T-cell (primary cell): ENCODE measurements around the gene KTI12. TPM values are rescaled to one million over a fixed set of nuclear protein-coding genes. Genes with fewer than 3 reads are reported as not detected.
"Not testable (repeated sequence)": the region's sequence is repeated elsewhere in the genome, so short reads cannot be mapped to it uniquely, and the experiment has no call there.

Source experiments
- ATAC-seq, 4 experiments: fragments of 200-7000 bp in 3 of 4; fragments of 150-1000 bp in 1 of 4; cut with Tn5 transposase; replicated peaks in 1 of 4; 1 replicate in 3 of 4; 2 replicates in 1 of 4; pipeline ENCODE4 v1.10.0; 2021; ENCODE audit warnings: moderate library complexity in 3 of 4, mild to moderate bottlenecking in 2 of 4, moderate number of reproducible peaks in 1 of 4
- CTCF ChIA-PET, 2 donors: fragments of 300-600 bp; sonication (Branson Sonifier 250); formaldehyde crosslinking; loops; one replicate each; lab custom pipeline; 2022; ENCODE audit warnings: antibody characterized with exemption in 2 of 2; lab: Charles Lee
- POLR2A ChIA-PET, 2 donors: fragments of 300-600 bp; sonication (Branson Sonifier 250); formaldehyde crosslinking; loops; one replicate each; lab custom pipeline; 2022; ENCODE audit warnings: antibody characterized with exemption in 2 of 2; lab: Charles Lee
- DNase-seq, 35 experiments: peaks; one replicate each; pipeline versions ENCODE4 v3.0.0 to v3.0.0-alpha.2; 2013 to 2023
- H3K27ac ChIP-seq: one replicate; pipeline ENCODE4 v1.5.1; 2013; ENCODE audit warnings: low read length
- H3K27me3 ChIP-seq, 2 experiments: replicated peaks in 1 of 2; 1 replicate in 1 of 2; 2 replicates in 1 of 2; pipeline versions ENCODE4 v1.6.1 to v1.7.0; 2013; ENCODE audit warnings: low read length in 1 of 2, mixed read lengths in 1 of 2; ENCODE audit not compliant: control insufficient read depth in 2 of 2, insufficient read depth in 2 of 2; ENCODE audit errors: extremely low read depth in 1 of 2
- H3K36me3 ChIP-seq, 2 donors: 1 replicate in 1 of 2; 2 replicates in 1 of 2; pipeline versions ENCODE4 v1.6.1 to v1.7.0; 2013; ENCODE audit warnings: low read length in 1 of 2; ENCODE audit not compliant: control insufficient read depth in 2 of 2, insufficient read depth in 1 of 2; ENCODE audit errors: extremely low read depth in 1 of 2
- H3K4me1 ChIP-seq, 2 experiments: 1 replicate in 1 of 2; 2 replicates in 1 of 2; pipeline versions ENCODE4 v1.6.1 to v1.7.0; 2013; ENCODE audit warnings: low read length in 2 of 2, mixed read lengths in 1 of 2; ENCODE audit not compliant: insufficient read depth in 2 of 2, control insufficient read depth in 1 of 2; ENCODE audit errors: extremely low read depth in 1 of 2
- H3K4me3 ChIP-seq, 2 donors: 1 replicate in 1 of 2; 2 replicates in 1 of 2; pipeline versions ENCODE4 v1.5.1 to v1.7.0; 2013; ENCODE audit warnings: mild to moderate bottlenecking in 2 of 2, low read length in 1 of 2, moderate library complexity in 1 of 2; ENCODE audit not compliant: control insufficient read depth in 1 of 2; ENCODE audit errors: extremely low read depth in 1 of 2
- H3K9me3 ChIP-seq: 2 replicates; pipeline ENCODE4 v1.7.0; 2013
- H3K27ac Mint-ChIP-seq, 2 donors: one replicate each; pipeline ENCODE4 v1.8.0; 2020 to 2021; ENCODE audit warnings: mild to moderate bottlenecking in 2 of 2, mixed read lengths in 2 of 2
- H3K27me3 Mint-ChIP-seq, 2 donors: one replicate each; pipeline ENCODE4 v1.8.0; 2021 to 2022; ENCODE audit warnings: mixed read lengths in 2 of 2
- H3K36me3 Mint-ChIP-seq: one replicate; pipeline ENCODE4 v1.8.0; 2021; ENCODE audit warnings: mixed read lengths
- H3K4me1 Mint-ChIP-seq, 3 donors: one replicate each; pipeline ENCODE4 v1.8.0; 2020 to 2022; ENCODE audit warnings: mixed read lengths in 3 of 3, mild to moderate bottlenecking in 1 of 3
- H3K4me3 Mint-ChIP-seq, 3 donors: one replicate each; pipeline ENCODE4 v1.8.0; 2020 to 2022; ENCODE audit warnings: mild to moderate bottlenecking in 3 of 3, mixed read lengths in 3 of 3, moderate library complexity in 3 of 3
- H3K9me3 Mint-ChIP-seq, 3 donors: one replicate each; pipeline ENCODE4 v1.8.0; 2020 to 2022; ENCODE audit warnings: mixed read lengths in 3 of 3
- WGBS: methylation state at CpG from one replicate; pipeline ENCODE4 v1.1.5; 2013; ENCODE audit warnings: missing lambda C conversion rate; ENCODE audit not compliant: insufficient coverage; 5-methylcytosine and 5-hydroxymethylcytosine counted together
- total RNA-seq, 35 experiments: library from RNA in 6 of 35; stranded (reverse) in 6 of 35; fragments of 120-200 nt in 1 of 35; gene quantifications; one replicate each; pipeline versions ENCODE4 v1.2.1 to v1.2.4 and lab custom pipeline; 2013 to 2026

The KTI12 gene
- total RNA-seq, 5 donors from 2014 or later (not counting 1 experiment from before 2014, with no cell fraction given): 15.3 to 25.4 (median 18.1) TPM

- H3K27ac ChIP-seq, H3K27ac Mint-ChIP-seq, H3K4me3 Mint-ChIP-seq, CTCF ChIA-PET, H3K9me3 Mint-ChIP-seq, H3K4me1 ChIP-seq, DNase-seq, H3K27me3 ChIP-seq, ATAC-seq, H3K4me3 ChIP-seq, H3K27me3 Mint-ChIP-seq, H3K36me3 ChIP-seq, H3K9me3 ChIP-seq: not testable (repeated sequence)
- H3K4me1 Mint-ChIP-seq: peaks cover 45 to 51% (median 50%) of the 10 kb centered on the region in 3 donors
- 100% methylated on average over 1 of the region's 4 CpGs for WGBS
- POLR2A ChIA-PET: interaction anchor here (0.5 to 0.7 kb wide), 3 partner anchors 10 to 35 kb away, joined by 3 to 5 read pairs (median 3); no protein-coding TSS in a partner anchor
- peaks cover 32% of the 10 kb centered on the region for H3K36me3 Mint-ChIP-seq
Observed at GRCh38 chr1:52049337-52049736, 15.7 kb upstream of the KTI12 start.

DNA sequence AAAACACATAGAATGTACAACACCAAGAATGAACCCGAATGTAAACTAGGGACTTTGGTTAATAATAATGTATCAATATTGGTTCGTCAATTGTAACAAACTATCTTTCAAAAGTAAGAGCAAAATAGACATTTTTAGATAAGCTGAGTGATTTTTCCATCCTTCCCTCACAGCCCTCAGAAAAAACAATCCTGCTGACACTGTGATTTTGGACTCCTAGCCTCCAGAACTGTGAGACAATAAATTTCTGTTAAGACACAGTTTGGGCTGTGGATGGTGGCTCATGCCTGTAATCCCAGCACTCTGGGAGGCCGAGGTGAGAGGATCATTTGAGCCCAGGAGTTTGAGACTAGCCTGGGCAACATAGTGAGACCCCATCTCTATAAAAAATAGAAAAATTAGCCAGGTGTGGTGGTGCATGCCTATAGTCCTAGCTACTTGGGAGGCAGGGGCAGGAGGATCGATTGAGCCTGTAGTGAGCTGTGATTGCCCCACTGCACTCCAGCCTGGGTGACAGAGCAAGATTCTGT lies 12.1 kb upstream of the KTI12 start:
- not testable (repeated sequence) for ATAC-seq
- WGBS: no CpG with 5 or more reads among the region's 4 CpGs
- POLR2A ChIA-PET: interaction anchor here in 1 of 2 donors (0.6 kb wide), 1 partner anchor 25 kb away, joined by 5 read pairs; no protein-coding TSS in a partner anchor

GRCh38 chr1:52045236-52045635 lies 11.6 kb upstream of the KTI12 start:
- WGBS: no CpG with 5 or more reads among the region's 2 CpGs
- ChIA-PET CTCF (no interaction called here), POLR2A (interaction anchor here in 1 of 2 donors (0.6 kb wide), 1 partner anchor 25 kb away, joined by 5 read pairs; no protein-coding TSS in a partner anchor)
- Histone ChIP-seq H3K36me3 (peaks cover 2 to 14% of the 10 kb centered on the region in 2 donors), H3K9me3 (no peaks in the 10 kb centered on the region), H3K4me1 (no peaks in the 10 kb centered on the region), H3K27me3 (no peaks in the 10 kb centered on the region), H3K4me3 (no peak overlapping the region), H3K27ac (no peak overlapping the region)
- Mint-ChIP-seq H3K4me1 (peaks cover 22 to 36% (median 29%) of the 10 kb centered on the region in 3 donors), H3K4me3 (no peak overlapping the region), H3K36me3 (peaks cover 33% of the 10 kb centered on the region), H3K27me3 (no peaks in the 10 kb centered on the region), H3K27ac (no peak overlapping the region), H3K9me3 (no peaks in the 10 kb centered on the region)
- DNase-seq: no peak
- ATAC-seq: no peak

More for the DNA sequence above, 12.1 kb upstream of the KTI12 start:
- H3K9me3 Mint-ChIP-seq, H3K9me3 ChIP-seq, H3K4me3 ChIP-seq, H3K27me3 ChIP-seq, DNase-seq, H3K36me3 ChIP-seq, H3K27ac Mint-ChIP-seq, H3K27ac ChIP-seq, H3K4me1 ChIP-seq, H3K27me3 Mint-ChIP-seq, H3K4me3 Mint-ChIP-seq: not testable (repeated sequence)
- CTCF ChIA-PET: interaction anchor here in 1 of 2 donors (0.7 kb wide), 1 partner anchor 584 kb away, joined by 3 read pairs; no protein-coding TSS in a partner anchor
- peaks cover 33% of the 10 kb centered on the region for H3K36me3 Mint-ChIP-seq
- peaks cover 26 to 39% (median 34%) of the 10 kb centered on the region in 3 donors for H3K4me1 Mint-ChIP-seq

- peaks cover 36% of the 10 kb centered on the region for H3K36me3 Mint-ChIP-seq
- H3K27me3 ChIP-seq: no peaks in the 10 kb centered on the region
- peaks cover 0 to 32% of the 10 kb centered on the region in 2 donors for H3K36me3 ChIP-seq
- H3K9me3 Mint-ChIP-seq: no peaks in the 10 kb centered on the region
- H3K9me3 ChIP-seq: no peaks in the 10 kb centered on the region
- no CpG with 5 or more reads among the region's 4 CpGs for WGBS
- CTCF ChIA-PET: interaction anchor here in 1 of 2 donors (0.6 kb wide), 2 partner anchors 28 to 1918 kb away, joined by 3 to 4 read pairs; no protein-coding TSS in a partner anchor
- H3K27ac Mint-ChIP-seq: no peak overlapping the region
- DNase-seq (no peak), ATAC-seq (no peak)
- no peak overlapping the region for H3K27ac ChIP-seq
- no peaks in the 10 kb centered on the region for H3K4me1 ChIP-seq
- no peak overlapping the region for H3K4me3 ChIP-seq
- H3K4me3 Mint-ChIP-seq: no peak overlapping the region
- POLR2A ChIA-PET: interaction anchor here in 1 of 2 donors (0.6 kb wide), 1 partner anchor 1795 kb away, joined by 3 read pairs; no protein-coding TSS in a partner anchor
- peaks cover 14 to 26% (median 20%) of the 10 kb centered on the region in 3 donors for H3K4me1 Mint-ChIP-seq
- no peaks in the 10 kb centered on the region for H3K27me3 Mint-ChIP-seq
Observed at GRCh38 chr1:52041551-52042185, 8.1 kb upstream of the KTI12 start.

DNA sequence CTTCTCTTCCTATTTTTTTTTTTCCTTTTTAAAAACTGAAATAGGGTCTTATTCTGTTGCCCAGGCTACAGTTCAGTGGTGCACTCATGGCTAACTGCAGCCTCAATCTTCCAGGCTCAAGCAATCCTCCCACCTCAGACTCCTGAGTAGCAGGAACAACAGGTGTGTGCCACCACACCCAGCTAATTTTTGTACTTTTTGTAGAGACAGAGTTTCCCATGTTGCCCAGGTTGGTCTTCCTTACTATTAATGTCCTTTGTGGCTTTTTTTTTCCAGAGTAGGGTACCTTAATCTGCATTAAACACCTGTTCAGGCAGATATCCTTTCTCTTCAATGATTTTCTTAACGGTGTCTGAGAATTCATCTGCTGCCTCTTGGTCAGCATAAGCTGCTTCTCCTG lies 4.3 kb upstream of the KTI12 start:
- peaks cover 0 to 32% of the 10 kb centered on the region in 2 donors for H3K36me3 ChIP-seq
- no CpG with 5 or more reads among the region's 1 CpG for whole genome bisulfite sequencing
- no peaks in the 10 kb centered on the region for H3K27me3 Mint-ChIP-seq
- H3K9me3 Mint-ChIP-seq: no peaks in the 10 kb centered on the region
- POLR2A ChIA-PET: interaction anchor here in 1 of 2 donors (0.6 kb wide), 1 partner anchor 596 kb away, joined by 5 read pairs; no protein-coding TSS in a partner anchor
- no peak overlapping the region for H3K27ac Mint-ChIP-seq
- peaks cover 7 to 10% (median 7%) of the 10 kb centered on the region in 3 donors for H3K4me1 Mint-ChIP-seq
- H3K9me3 ChIP-seq: no peaks in the 10 kb centered on the region
- H3K27me3 ChIP-seq: no peaks in the 10 kb centered on the region
- CTCF ChIA-PET: no interaction called here
- H3K36me3 Mint-ChIP-seq: peaks cover 18% of the 10 kb centered on the region
- no peak overlapping the region for H3K4me3 Mint-ChIP-seq
- H3K27ac ChIP-seq: no peak overlapping the region
- H3K4me3 ChIP-seq: no peak overlapping the region
- ATAC-seq (no peak), DNase-seq (no peak)
- peaks cover 5 to 7% of the 10 kb centered on the region in 2 experiments for H3K4me1 ChIP-seq

- Mint-ChIP-seq H3K4me3 (no peak overlapping the region), H3K9me3 (no peaks in the 10 kb centered on the region), H3K27me3 (no peaks in the 10 kb centered on the region), H3K36me3 (peaks cover 18% of the 10 kb centered on the region), H3K4me1 (peaks cover 11 to 14% (median 11%) of the 10 kb centered on the region in 3 donors), H3K27ac (no peak overlapping the region)
- POLR2A ChIA-PET: no interaction called here
- peaks cover 0 to 32% of the 10 kb centered on the region in 2 donors for H3K36me3 ChIP-seq
- no peak for ATAC-seq
- H3K27ac ChIP-seq: no peak overlapping the region
- DNase-seq: no peak
- H3K4me3 ChIP-seq: no peak overlapping the region
- no peaks in the 10 kb centered on the region for H3K27me3 ChIP-seq
- peaks cover 10 to 12% of the 10 kb centered on the region in 2 experiments for H3K4me1 ChIP-seq
- CTCF ChIA-PET: no interaction called here
- no peaks in the 10 kb centered on the region for H3K9me3 ChIP-seq
- WGBS: 100% methylated on average over 4 of the region's 5 CpGs
Observed at GRCh38 chr1:52037402-52037814, 3.8 kb upstream of the KTI12 start.
